Endothelial cell of umbilical vein (primary cell): ENCODE measurements around the gene SRRM2. TPM values are rescaled to one million over a fixed set of nuclear protein-coding genes. Genes with fewer than 3 reads are reported as not detected.

Experiments
- BruUV-seq: library from RNA; stranded (reverse); fragments of 400-500 nt; replicated peaks from 2 replicates; lab custom pipeline; 2021; lab: Mats Ljungman, UMichigan
- CTCF ChIA-PET: fragments of 300-600, 350-600 bp; sonication (Branson Sonifier 250); formaldehyde crosslinking; loops from one replicate; lab custom pipeline; 2021; ENCODE audit warnings: antibody characterized with exemption, inconsistent platforms; lab: Charles Lee
- POLR2A ChIA-PET: fragments of 300-600, 350-600 bp; sonication (Branson Sonifier 250); formaldehyde crosslinking; loops from one replicate; lab custom pipeline; 2021; ENCODE audit warnings: antibody characterized with exemption, inconsistent platforms; lab: Charles Lee
- DNase-seq: peaks from one replicate; pipeline ENCODE4 v3.0.0-alpha.2; 2011; ENCODE audit warnings: low read depth, low spot score
- FAIRE-seq: peaks from 2 replicates; lab custom pipeline; 2011; peaks lifted over from hg19 to GRCh38; lab: Jason Lieb, UNC
- H2AFZ ChIP-seq: 2 replicates; pipeline ENCODE4 v1.6.0; 2012; ENCODE audit warnings: low read depth, low read length, control low read depth, inconsistent platforms
- H3K27ac ChIP-seq: 2 replicates; pipeline ENCODE4 v1.5.1; 2011; ENCODE audit warnings: low read depth, mild to moderate bottlenecking, control low read depth, low read length, moderate library complexity; ENCODE audit not compliant: insufficient read depth
- H3K27me3 ChIP-seq, 2 experiments: 2 replicates each; pipeline versions ENCODE4 v1.6.0 to v1.6.1; 2011; ENCODE audit warnings: low read length in 2 of 2, mixed read lengths in 1 of 2; ENCODE audit not compliant: control insufficient read depth in 2 of 2, insufficient read depth in 2 of 2
- H3K36me3 ChIP-seq, 2 experiments: 2 replicates in 1 of 2; 3 replicates in 1 of 2; pipeline ENCODE4 v1.5.1; 2011; ENCODE audit warnings: low read length in 2 of 2, mild to moderate bottlenecking in 1 of 2, moderate library complexity in 1 of 2; ENCODE audit not compliant: control insufficient read depth in 2 of 2, insufficient read depth in 2 of 2; ENCODE audit errors: extremely low read depth in 1 of 2
- H3K4me1 ChIP-seq: 3 replicates; pipeline ENCODE4 v1.5.1; 2011; ENCODE audit warnings: mild to moderate bottlenecking, low read length; ENCODE audit not compliant: control insufficient read depth, insufficient read depth; ENCODE audit errors: extremely low read depth
- H3K4me2 ChIP-seq: 2 replicates; pipeline ENCODE4 v1.6.1; 2011; ENCODE audit warnings: low read length, control low read depth, mixed read lengths; ENCODE audit not compliant: insufficient read depth
- H3K4me3 ChIP-seq, 3 experiments: fragments of 200-600 bp in 1 of 3; sonication (generic), shearing (Covaris generic) in 1 of 3; replicated peaks in 1 of 3; 2 replicates each; pipeline ENCODE4 v1.5.1; 2011 to 2016; ENCODE audit warnings: control low read depth in 3 of 3, low read length in 3 of 3, mild to moderate bottlenecking in 2 of 3, inconsistent platforms in 1 of 3, low read depth in 1 of 3, moderate library complexity in 1 of 3; ENCODE audit not compliant: insufficient read depth in 1 of 3
- H3K79me2 ChIP-seq: 2 replicates; pipeline ENCODE4 v1.6.0; 2012; ENCODE audit warnings: low read length, inconsistent platforms; ENCODE audit not compliant: control insufficient read depth, insufficient read depth
- H3K9ac ChIP-seq: replicated peaks from 2 replicates; pipeline ENCODE3; 2011; ENCODE audit warnings: low read length, control low read depth; ENCODE audit not compliant: insufficient read depth; ENCODE audit errors: extremely low read depth
- H3K9me1 ChIP-seq: replicated peaks from 3 replicates; pipeline ENCODE4 v1.6.0; 2011; ENCODE audit warnings: mild to moderate bottlenecking, low read length; ENCODE audit not compliant: control insufficient read depth, insufficient read depth; ENCODE audit errors: extremely low read depth
- H3K9me3 ChIP-seq: replicated peaks from 2 replicates; pipeline ENCODE4 v1.5.1; 2012; ENCODE audit warnings: low read length, inconsistent platforms; ENCODE audit not compliant: control insufficient read depth, insufficient read depth
- H4K20me1 ChIP-seq: replicated peaks from 2 replicates; pipeline ENCODE3; 2011; ENCODE audit warnings: mild to moderate bottlenecking, low read length; ENCODE audit not compliant: control insufficient read depth, insufficient read depth; ENCODE audit errors: extremely low read depth
- EZH2 ChIP-seq: IDR thresholded peaks from 2 replicates; pipeline ENCODE4 v1.6.1; 2012; ENCODE audit warnings: borderline replicate concordance, low read depth, mild to moderate bottlenecking, moderate library complexity, low read length, inconsistent platforms; ENCODE audit not compliant: severe bottlenecking
- FOS ChIP-seq: IDR thresholded peaks from 2 replicates; pipeline ENCODE4 v1.6.1; 2011; ENCODE audit warnings: mild to moderate bottlenecking, low read length, moderate library complexity, borderline replicate concordance; ENCODE audit not compliant: insufficient read depth
- GATA2 ChIP-seq: IDR thresholded peaks from 2 replicates; pipeline ENCODE4 v1.7.0; 2011; ENCODE audit warnings: low read depth, mild to moderate bottlenecking, moderate library complexity, mixed read lengths, low read length; ENCODE audit not compliant: insufficient read length, insufficient read depth
- JUN ChIP-seq: IDR thresholded peaks from 2 replicates; pipeline ENCODE4 v1.6.1; 2011; ENCODE audit warnings: borderline replicate concordance, low read depth; ENCODE audit not compliant: insufficient read length, insufficient read depth
- MYC ChIP-seq: IDR thresholded peaks from one replicate; pipeline ENCODE4 v1.6.1; 2011; ENCODE audit warnings: mild to moderate bottlenecking, low read depth, low read length
- POLR2A ChIP-seq: IDR thresholded peaks from 2 replicates; pipeline ENCODE4 v1.6.1; 2012; ENCODE audit warnings: low read depth, mild to moderate bottlenecking, control low read depth, low read length
- POLR2AphosphoS5 ChIP-seq: IDR thresholded peaks from 2 replicates; pipeline ENCODE4 v1.6.1; 2012; ENCODE audit warnings: low read depth, mild to moderate bottlenecking, control low read depth, low read length, moderate library complexity; ENCODE audit not compliant: insufficient read depth
- dilution Hi-C: fragments of 300-500 bp; cut with MboI; formaldehyde crosslinking; loops from one replicate; pipeline ENCODE4 v1.15.0; 2019; ENCODE audit warnings: low sequenced_read_pairs; ENCODE audit not compliant: extremely low pct_ligation_motif_present
- intact Hi-C: fragments of 100-400 bp; cut with micrococcal nuclease; formaldehyde crosslinking; loops from one replicate; pipeline ENCODE4 v1.10.0; 2022
- polyA plus RNA-seq, 4 experiments: library from polyadenylated mRNA; depleted of rRNA in 3 of 4; stranded (reverse) in 3 of 4; unstranded in 1 of 4; fragments of >200 nt; gene quantifications; 2 replicates each; pipeline versions ENCODE4 v1.2.1 to v1.2.3, GENCODE V29; 2011 to 2012; ENCODE audit warnings: missing spikeins in 1 of 4
- total RNA-seq: library from RNA; stranded (reverse); gene quantifications from 2 replicates; pipeline ENCODE4 v1.2.3, GENCODE V29; 2021
- TF ChIP-seq, protein P1 (sequence below): IDR thresholded peaks from 2 replicates; pipeline ENCODE4 v1.6.1; 2011; ENCODE audit not compliant: insufficient read depth, insufficient read length
- TF ChIP-seq, protein P2 (sequence below), 2 donors: IDR thresholded peaks; 1 replicate in 1 of 2; 2 replicates in 1 of 2; pipeline ENCODE4 v1.5.1; 2011; ENCODE audit warnings: low read length in 2 of 2, mild to moderate bottlenecking in 2 of 2, moderate library complexity in 2 of 2, control low read depth in 1 of 2, inconsistent platforms in 1 of 2, low read depth in 1 of 2; ENCODE audit not compliant: insufficient read depth in 1 of 2; ENCODE audit errors: extremely low read depth in 1 of 2

Gene SRRM2
- total and polyA plus RNA-seq, 2 donors (not counting 3 experiments of a cell fraction or from before 2014, with no cell fraction given): 270 to 483 TPM

DNA sequence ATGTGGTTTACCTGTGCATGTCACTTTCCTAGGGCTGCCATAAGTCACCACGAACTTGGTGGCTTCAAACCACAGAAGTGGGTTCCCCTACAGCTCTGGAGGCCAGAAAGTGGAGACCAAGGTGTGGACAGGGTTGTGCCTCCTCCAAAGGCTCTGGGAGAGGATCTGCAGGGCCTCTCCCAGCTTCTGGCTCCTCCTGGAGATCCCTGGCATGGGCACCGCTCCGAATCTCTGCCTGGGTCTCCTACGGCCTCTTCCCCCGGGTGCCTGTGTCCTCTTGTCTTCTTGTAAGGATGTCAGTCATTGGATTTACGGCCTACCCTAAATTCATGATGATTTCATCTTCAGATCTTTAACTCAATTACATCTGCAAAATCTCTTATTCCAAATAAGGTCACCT, 2.5 kb upstream of the SRRM2 start:
- ChIA-PET POLR2A (no interaction called here), CTCF (no interaction called here)
- H3K9me1 ChIP-seq: no peaks in the 10 kb centered on the region
- H3K4me2 ChIP-seq: no peak overlapping the region
- no TSS peak for BruUV-seq
- TF ChIP-seq, protein P1, sequence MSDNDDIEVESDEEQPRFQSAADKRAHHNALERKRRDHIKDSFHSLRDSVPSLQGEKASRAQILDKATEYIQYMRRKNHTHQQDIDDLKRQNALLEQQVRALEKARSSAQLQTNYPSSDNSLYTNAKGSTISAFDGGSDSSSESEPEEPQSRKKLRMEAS: no peak
- TF ChIP-seq GATA2: no peak
- no peak for TF ChIP-seq FOS
- TF ChIP-seq, protein P2, sequence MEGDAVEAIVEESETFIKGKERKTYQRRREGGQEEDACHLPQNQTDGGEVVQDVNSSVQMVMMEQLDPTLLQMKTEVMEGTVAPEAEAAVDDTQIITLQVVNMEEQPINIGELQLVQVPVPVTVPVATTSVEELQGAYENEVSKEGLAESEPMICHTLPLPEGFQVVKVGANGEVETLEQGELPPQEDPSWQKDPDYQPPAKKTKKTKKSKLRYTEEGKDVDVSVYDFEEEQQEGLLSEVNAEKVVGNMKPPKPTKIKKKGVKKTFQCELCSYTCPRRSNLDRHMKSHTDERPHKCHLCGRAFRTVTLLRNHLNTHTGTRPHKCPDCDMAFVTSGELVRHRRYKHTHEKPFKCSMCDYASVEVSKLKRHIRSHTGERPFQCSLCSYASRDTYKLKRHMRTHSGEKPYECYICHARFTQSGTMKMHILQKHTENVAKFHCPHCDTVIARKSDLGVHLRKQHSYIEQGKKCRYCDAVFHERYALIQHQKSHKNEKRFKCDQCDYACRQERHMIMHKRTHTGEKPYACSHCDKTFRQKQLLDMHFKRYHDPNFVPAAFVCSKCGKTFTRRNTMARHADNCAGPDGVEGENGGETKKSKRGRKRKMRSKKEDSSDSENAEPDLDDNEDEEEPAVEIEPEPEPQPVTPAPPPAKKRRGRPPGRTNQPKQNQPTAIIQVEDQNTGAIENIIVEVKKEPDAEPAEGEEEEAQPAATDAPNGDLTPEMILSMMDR (IDR thresholded peaks at IDR 0.05; ENCODE audit: extremely low read depth in 1 of 2, insufficient read depth in 1 of 2, low read depth in 1 of 2, low read length in 2 of 2): no peak
- no peak for TF ChIP-seq JUN
- TF ChIP-seq POLR2A: no peak
- TF ChIP-seq MYC: no peak
- no peak for TF ChIP-seq POLR2AphosphoS5
- TF ChIP-seq EZH2: no peak
- no peak for FAIRE-seq
- no peak overlapping the region for H3K27ac ChIP-seq
- H2AFZ ChIP-seq: no peak overlapping the region
- H3K79me2 ChIP-seq: peaks cover 21% of the 10 kb centered on the region
- peaks cover 8% of the 10 kb centered on the region for H4K20me1 ChIP-seq
- intact Hi-C loops (loop anchor here (5.0 kb wide), 1 partner anchor 752 kb away; the partner anchor contains the start of gene CLUAP1), dilution Hi-C loops (no loop called here)
- H3K4me3 ChIP-seq: no peak overlapping the region
- DNase-seq: no peak
- H3K4me1 ChIP-seq: peaks cover 19% of the 10 kb centered on the region
- no peaks in the 10 kb centered on the region for H3K27me3 ChIP-seq
- no peaks in the 10 kb centered on the region for H3K36me3 ChIP-seq
- H3K9me3 ChIP-seq: no peaks in the 10 kb centered on the region
- no peak overlapping the region for H3K9ac ChIP-seq
